GM18508 (cell line): Measurements from ENCODE around the gene VSTM2B.
"Not testable (repeated sequence)": the region's sequence is repeated elsewhere in the genome, so short reads cannot be mapped to it uniquely, and the experiment has no call there.

ENCODE experiments used
- ATAC-seq: cut with Tn5 transposase; IDR thresholded peaks from one replicate; pipeline ENCODE4 v1.9.1; 2021; ENCODE audit warnings: moderate number of reproducible peaks; ENCODE audit not compliant: insufficient read depth, unreplicated experiment

Gene VSTM2B

GRCh38 chr19:29525901-29526729 is at the start of gene VSTM2B:
Gene VSTM2B (plus strand): TSS chr19:29525994. CDS start chr19:29526584, 590 bp downstream.
- ATAC-seq: no peak

DNA sequence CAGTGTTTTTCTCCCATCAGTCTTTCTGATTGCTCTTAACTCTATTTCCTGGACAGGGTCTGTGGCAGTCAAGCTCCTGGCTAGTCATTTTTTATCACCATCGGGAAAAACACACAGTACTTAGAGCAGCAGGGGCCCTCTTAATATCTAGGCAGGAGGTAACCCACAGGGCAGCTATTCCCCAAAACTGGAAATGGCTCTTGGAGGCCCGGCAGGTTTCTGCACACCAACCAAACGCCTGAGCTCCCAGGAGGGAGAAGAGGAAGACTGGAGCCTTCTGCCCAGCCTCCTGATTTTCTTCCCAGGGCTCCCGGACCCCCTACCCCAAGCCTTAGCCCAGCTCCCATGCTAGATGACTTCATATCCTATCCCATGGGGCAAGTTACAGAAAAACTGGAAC is 49.3 kb upstream of the VSTM2B start:
- ATAC-seq: no peak

- no peak for ATAC-seq
These were observed 47.8 kb upstream of the VSTM2B start for GRCh38 chr19:29477831-29478577.

DNA sequence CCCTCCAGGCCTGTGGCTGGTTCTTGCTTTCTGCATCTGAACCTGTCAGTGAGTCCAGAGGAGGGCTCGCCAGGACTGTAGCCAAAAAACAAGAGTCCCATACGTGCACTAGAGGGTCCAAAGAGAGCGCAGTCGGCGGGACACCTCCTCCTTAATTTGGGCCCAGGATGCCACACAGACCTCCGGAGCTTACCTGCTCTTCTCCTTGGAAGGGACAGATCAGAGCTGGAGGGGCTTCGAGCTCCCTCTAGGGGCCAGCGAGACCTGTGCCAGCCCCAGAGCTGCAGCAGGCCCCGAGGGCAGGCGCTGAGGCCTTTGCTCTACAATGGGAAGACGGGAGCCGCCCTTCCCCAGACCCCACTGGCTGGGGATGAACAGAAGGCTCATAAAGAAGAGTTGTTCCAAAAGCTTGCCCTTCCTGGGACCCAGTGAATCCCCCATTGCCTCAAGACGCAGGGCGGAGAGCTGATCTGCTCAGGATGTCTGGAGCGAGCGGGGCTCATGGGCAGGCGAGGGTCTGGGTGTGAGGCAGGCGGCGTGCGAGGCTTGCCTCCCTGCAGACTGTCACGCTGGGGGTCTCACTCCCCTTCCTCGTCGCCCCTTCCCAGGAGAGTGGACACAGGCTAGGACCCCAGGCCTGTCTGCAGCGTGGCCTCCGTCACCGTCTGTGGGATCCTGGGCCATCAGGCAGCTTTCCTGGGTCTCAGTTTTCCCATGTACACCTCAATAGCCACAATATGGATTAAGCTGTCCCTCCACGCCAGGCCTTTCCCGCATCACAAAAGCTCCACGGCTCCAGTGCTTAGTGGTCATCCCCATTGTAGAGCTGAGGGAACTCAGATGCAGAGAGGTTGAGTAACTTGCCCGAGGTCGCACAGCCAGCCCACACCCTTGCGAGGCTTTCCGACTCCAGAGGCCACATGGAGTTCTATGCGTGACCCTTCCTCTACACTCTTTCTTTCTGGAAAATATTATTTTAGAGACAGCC is 46.9 kb upstream of the VSTM2B start:
- no peak for ATAC-seq

DNA sequence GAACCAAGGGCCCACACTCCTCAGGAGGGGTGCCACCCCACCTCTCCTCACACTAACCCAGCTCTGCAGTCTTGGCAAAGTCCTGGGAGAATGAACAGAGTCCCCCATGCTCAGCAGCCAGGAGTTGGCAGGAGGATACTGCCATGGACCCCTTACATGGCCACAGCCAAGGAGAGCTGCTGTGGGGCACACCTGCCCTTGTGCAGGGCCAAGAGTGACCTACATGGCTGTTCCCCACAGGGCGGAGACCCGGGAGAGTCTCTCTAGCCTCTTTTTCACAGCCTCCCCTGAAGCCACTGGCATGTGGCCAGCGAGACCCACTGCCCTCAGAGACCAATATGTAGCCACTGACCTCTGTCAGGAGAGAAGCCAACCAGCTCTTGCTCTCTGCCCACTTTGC is 45.9 kb upstream of the VSTM2B start:
- no peak for ATAC-seq

DNA sequence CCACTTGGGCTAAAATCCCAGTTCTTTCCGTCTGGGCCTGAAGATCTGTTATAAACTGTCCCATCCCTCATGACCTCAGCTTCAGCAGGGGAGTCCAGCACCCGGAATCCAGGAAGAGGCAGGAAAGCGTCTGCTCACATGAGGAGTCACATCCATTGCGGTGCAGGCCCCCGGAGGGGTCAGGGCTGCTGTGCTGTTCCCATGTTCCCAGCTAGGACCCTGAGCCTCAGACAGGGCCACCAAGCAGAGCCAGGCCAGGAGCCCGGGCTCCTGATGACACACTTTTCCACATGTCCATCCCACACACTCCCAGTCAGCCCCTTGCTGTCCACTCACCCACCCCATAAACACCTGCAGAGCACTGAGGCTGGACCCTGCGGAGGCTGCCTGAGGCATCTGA is 45.3 kb upstream of the VSTM2B start:
- ATAC-seq: no peak

- ATAC-seq: no peak
These were observed 42.7 kb upstream of the VSTM2B start for GRCh38 chr19:29482855-29483640.

DNA sequence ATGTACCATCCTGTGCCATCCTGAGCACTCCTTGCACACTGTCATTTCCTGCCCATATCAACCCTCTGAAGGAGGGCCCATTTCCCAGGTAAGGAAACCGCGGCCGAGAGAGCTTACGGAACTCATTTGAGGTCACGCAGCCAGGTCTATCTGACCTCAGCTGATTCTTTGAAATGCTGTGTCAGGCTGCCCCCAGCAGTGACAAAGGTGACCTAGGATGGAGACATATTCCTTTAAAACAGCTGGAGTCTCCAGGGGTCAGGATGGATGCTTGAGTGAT is 42.2 kb upstream of the VSTM2B start:
- no peak for ATAC-seq

- ATAC-seq: no peak
These were observed 41.7 kb upstream of the VSTM2B start for GRCh38 chr19:29483944-29484581.

GRCh38 chr19:29484876-29485275 is 40.9 kb upstream of the VSTM2B start:
- ATAC-seq: no peak

- no peak for ATAC-seq
These were observed 40.5 kb upstream of the VSTM2B start for GRCh38 chr19:29485293-29485692.

- ATAC-seq: not testable (repeated sequence)
These were observed 38.8 kb upstream of the VSTM2B start for GRCh38 chr19:29486961-29487360.

DNA sequence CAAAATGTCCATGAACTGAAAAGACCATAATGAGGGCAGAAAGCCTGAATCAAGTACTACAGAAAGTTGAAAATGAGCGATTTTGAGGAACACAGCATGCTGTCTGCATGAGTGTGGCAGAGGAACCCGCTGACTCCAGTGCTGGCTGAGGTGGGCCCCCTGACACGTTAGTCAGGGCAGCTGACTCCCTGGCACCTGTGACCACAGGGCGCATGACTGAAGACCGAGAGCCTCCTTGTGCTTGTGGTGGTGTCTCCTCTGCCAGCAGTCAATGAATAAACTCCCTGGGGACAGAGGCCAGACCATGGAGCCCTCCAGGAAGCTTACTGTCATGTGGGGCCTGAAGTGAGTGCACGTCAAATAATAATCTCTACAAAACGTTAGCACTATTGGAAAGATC is 38.4 kb upstream of the VSTM2B start:
- no peak for ATAC-seq

DNA sequence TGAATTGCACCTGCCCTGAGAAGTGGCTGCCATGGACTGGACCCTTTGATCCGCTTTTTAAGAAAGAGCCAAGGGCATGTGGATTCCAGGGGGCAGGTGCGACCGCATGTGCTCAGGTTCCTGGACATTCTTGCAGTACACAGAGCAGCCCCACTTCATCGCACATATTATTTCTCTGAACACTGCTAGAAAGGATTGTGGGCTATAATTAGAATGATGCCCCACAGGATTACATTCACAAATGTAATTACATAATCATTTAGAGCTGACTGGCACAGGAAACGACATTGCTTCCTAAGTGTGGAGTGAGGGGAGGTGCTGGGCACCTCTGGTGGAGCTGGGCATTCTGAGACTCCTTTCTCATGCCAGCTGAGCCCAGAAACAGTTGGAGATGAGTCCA is 37.5 kb upstream of the VSTM2B start:
- ATAC-seq: no peak

- no peak for ATAC-seq
These were observed 36.4 kb upstream of the VSTM2B start for GRCh38 chr19:29489172-29489951.

DNA sequence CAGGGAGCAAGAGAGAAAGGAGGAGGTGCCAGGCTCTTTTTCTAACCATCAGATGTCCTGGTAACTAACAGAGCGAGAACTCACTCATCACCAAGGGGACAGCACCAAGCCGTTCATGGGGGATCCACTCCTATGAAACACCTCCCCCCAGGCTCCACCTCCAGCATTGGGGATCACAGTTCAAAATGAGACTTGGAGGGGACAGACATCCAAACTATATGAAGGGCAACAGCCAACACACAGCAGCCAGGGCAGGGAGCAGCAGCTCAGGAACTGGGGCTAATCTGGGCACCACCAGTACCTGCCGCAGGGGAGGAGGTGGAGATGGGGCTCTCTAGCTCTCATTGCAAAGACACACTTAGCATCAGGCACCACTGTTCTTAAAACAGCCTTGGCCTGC is 34.3 kb upstream of the VSTM2B start:
- no peak for ATAC-seq

DNA sequence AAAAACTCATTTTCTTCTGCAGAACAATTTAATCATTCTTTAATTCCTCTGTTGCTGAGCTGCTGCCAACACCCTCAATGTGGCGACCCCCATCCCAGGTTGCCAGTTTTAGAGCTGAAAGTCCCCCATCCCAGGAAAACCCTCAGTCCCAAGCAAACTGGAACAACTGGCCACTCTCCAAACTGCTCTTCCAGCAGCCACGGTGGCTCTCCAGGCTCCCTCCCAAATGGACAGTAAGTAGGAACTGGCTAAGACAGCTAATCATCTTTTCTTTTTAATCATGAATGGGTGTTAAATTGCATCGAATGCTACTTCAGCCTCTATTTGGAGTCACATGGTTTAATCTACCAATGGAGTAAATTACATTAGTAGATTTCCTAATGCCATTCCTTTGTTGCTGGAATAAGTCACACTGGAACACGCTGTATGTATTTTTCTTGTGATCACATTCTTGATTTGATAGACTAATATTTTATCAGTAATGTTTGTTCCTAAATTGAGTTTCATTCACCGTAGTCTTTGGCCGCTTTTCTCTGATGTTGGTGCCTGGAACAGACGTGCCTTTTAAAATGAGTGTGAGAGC is 33.7 kb upstream of the VSTM2B start:
- ATAC-seq: no peak

DNA sequence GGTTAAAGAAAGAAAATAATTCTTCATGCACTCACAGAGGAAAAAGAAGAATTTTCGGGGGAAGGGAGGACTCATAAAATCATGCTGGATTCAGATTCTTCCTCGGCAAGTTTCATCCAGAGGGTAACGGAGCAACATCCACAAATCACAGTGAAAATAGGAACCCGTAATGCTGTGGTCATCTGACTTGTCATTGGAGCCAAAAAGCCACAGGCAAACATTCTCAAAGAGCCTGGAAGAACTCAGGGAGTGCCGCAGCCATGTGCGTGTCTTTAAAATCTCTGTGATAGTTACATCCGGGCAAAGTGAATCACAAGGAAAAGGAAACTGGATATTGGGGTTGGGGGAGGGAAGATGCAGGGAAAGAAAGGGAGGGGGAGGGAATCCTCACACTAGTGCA is 33.0 kb upstream of the VSTM2B start:
- no peak for ATAC-seq
